PC-3 (cell line): ENCODE results near the gene PREB. TPM values are rescaled to one million over a fixed set of nuclear protein-coding genes. Genes with fewer than 3 reads are reported as not detected.
A peak's percentile ranks its signal among the peaks of the same experiment; 100 is the strongest.

Experiments used
- ATAC-seq: fragments of 200-7000 bp; cut with Tn5 transposase; 2 replicates; pipeline ENCODE4 v1.9.1; 2020; ENCODE audit warnings: mild to moderate bottlenecking, moderate library complexity
- BruUV-seq: library from RNA; stranded (reverse); fragments of 400-500 nt; replicated peaks from 2 replicates; lab custom pipeline; 2021; lab: Mats Ljungman, UMichigan
- CTCF ChIA-PET: fragments of 300-600 bp; sonication (Branson Sonifier 250); formaldehyde crosslinking; loops from one replicate; lab custom pipeline; 2022; ENCODE audit warnings: antibody characterized with exemption; lab: Charles Lee
- POLR2A ChIA-PET: fragments of 300-600 bp; sonication (Branson Sonifier 250); formaldehyde crosslinking; loops from one replicate; lab custom pipeline; 2022; ENCODE audit warnings: antibody characterized with exemption; ENCODE audit not compliant: unreplicated experiment; lab: Charles Lee
- DNase-seq: peaks from one replicate; pipeline ENCODE4 v3.0.0-alpha.2; 2015
- H2AFZ ChIP-seq: fragments of 300-600 bp; sonication (generic); 2 replicates; pipeline ENCODE4 v1.6.0; 2016; ENCODE audit warnings: antibody characterized with exemption, low read length
- H3F3A ChIP-seq: fragments of 300-600 bp; sonication (generic); one replicate; pipeline ENCODE4 v1.6.0; 2017; ENCODE audit warnings: antibody characterized with exemption, low read length, control low read depth, mild to moderate bottlenecking; ENCODE audit not compliant: unreplicated experiment
- H3K27ac ChIP-seq: fragments of 300-600 bp; sonication (generic); 2 replicates; pipeline ENCODE4 v1.5.1; 2016; ENCODE audit warnings: mild to moderate bottlenecking, low read length
- H3K27me3 ChIP-seq: fragments of 300-600 bp; sonication (generic); 2 replicates; pipeline ENCODE4 v1.6.1; 2016; ENCODE audit warnings: low read length, mixed read lengths
- H3K36me3 ChIP-seq: fragments of 300-600 bp; sonication (generic); 2 replicates; pipeline ENCODE4 v1.6.1; 2016; ENCODE audit warnings: low read depth, mixed run types, low read length, mixed read lengths
- H3K4me1 ChIP-seq: fragments of 300-600 bp; sonication (generic); 2 replicates; pipeline ENCODE4 v1.5.1; 2016; ENCODE audit warnings: low read length; ENCODE audit not compliant: insufficient read depth
- H3K4me2 ChIP-seq: fragments of 300-600 bp; sonication (generic); 2 replicates; pipeline ENCODE4 v1.6.0; 2016; ENCODE audit warnings: low read length
- H3K4me3 ChIP-seq: fragments of 300-600 bp; sonication (generic); 2 replicates; pipeline ENCODE4 v1.5.1; 2016; ENCODE audit warnings: mild to moderate bottlenecking, low read length, mixed read lengths
- H3K79me2 ChIP-seq: fragments of 300-600 bp; sonication (generic); 2 replicates; pipeline ENCODE4 v1.6.1; 2017; ENCODE audit warnings: low read length, mixed read lengths
- H3K9ac ChIP-seq: fragments of 300-600 bp; sonication (generic); 2 replicates; pipeline ENCODE4 v1.6.0; 2016; ENCODE audit warnings: mild to moderate bottlenecking, low read length
- H3K9me2 ChIP-seq: fragments of 300-600 bp; sonication (generic); replicated peaks from 2 replicates; pipeline ENCODE4 v1.6.1; 2016; ENCODE audit warnings: mixed run types, low read length, mixed read lengths
- H3K9me3 ChIP-seq: fragments of 300-600 bp; sonication (generic); 2 replicates; pipeline ENCODE4 v1.6.1; 2016; ENCODE audit warnings: low read length, mixed read lengths
- H4K20me1 ChIP-seq: fragments of 300-600 bp; sonication (generic); 2 replicates; pipeline ENCODE4 v1.6.1; 2016; ENCODE audit warnings: low read length, mixed read lengths
- EZH2 ChIP-seq: fragments of 300-600 bp; sonication (generic); IDR thresholded peaks from one replicate; pipeline ENCODE4 v1.6.1; 2017; ENCODE audit warnings: antibody characterized with exemption, mild to moderate bottlenecking, low read length; ENCODE audit not compliant: unreplicated experiment
- EZH2phosphoT487 ChIP-seq: fragments of 300-600 bp; sonication (generic); IDR thresholded peaks from 2 replicates; pipeline ENCODE4 v1.6.1; 2018; ENCODE audit warnings: mild to moderate bottlenecking, antibody characterized with exemption, low read length, borderline replicate concordance
- intact Hi-C: fragments of 100-400 bp; cut with micrococcal nuclease; formaldehyde crosslinking; loops from 2 replicates; pipeline ENCODE4 v1.9.0; 2023
- total RNA-seq: library from RNA; depleted of rRNA; stranded (reverse); fragments of >200 nt; gene quantifications from 2 replicates; pipeline ENCODE4 v1.2.3, GENCODE V29; 2014
- TF ChIP-seq, protein P1 (sequence below): fragments of 300-600 bp; sonication (generic); conservative IDR thresholded peaks from 2 replicates; pipeline ENCODE4 v1.5.1; 2017; ENCODE audit warnings: antibody characterized with exemption, low read depth, mild to moderate bottlenecking, low read length

Gene PREB
- total RNA-seq, 1 experiment from 2014 or later, result 85.6 TPM

DNA sequence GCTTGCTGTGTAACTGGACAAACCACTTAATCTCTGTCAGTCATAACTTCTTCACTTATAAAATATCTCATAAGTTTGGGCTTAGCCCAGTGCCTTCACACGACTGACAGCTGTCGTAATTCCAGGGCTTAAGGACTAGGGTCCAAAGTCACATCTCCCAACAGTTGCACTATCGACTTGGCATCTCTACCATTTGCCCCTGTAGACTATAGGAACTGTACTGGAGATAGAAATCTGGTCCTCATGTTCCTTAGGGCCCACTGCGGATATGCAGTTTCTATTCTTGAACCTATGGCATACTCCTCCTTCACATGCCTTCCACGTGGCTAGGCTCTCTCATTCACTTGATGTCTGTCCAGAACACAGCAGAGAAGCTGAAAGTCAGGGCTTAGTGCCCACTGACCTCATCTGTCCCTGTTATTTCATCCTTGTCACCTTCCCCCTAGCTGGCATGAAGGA lies 8.2 kb downstream of the PREB start:
- Histone ChIP-seq H2AFZ (no peak overlapping the region), H3K9me3 (no peaks in the 10 kb centered on the region), H4K20me1 (no peaks in the 10 kb centered on the region), H3K4me3 (no peak overlapping the region), H3F3A (no peaks in the 10 kb centered on the region), H3K9me2 (no peaks in the 10 kb centered on the region), H3K27ac (no peak overlapping the region), H3K4me1 (no peaks in the 10 kb centered on the region), H3K36me3 (peaks cover 5% of the 10 kb centered on the region), H3K4me2 (no peak overlapping the region), H3K9ac (no peak overlapping the region), H3K79me2 (no peaks in the 10 kb centered on the region), H3K27me3 (no peaks in the 10 kb centered on the region)
- ChIA-PET POLR2A (no interaction called here), CTCF (no interaction called here)
- no peak for ATAC-seq
- no peak for TF ChIP-seq EZH2
- TF ChIP-seq EZH2phosphoT487, result no peak
- TF ChIP-seq, protein P1, sequence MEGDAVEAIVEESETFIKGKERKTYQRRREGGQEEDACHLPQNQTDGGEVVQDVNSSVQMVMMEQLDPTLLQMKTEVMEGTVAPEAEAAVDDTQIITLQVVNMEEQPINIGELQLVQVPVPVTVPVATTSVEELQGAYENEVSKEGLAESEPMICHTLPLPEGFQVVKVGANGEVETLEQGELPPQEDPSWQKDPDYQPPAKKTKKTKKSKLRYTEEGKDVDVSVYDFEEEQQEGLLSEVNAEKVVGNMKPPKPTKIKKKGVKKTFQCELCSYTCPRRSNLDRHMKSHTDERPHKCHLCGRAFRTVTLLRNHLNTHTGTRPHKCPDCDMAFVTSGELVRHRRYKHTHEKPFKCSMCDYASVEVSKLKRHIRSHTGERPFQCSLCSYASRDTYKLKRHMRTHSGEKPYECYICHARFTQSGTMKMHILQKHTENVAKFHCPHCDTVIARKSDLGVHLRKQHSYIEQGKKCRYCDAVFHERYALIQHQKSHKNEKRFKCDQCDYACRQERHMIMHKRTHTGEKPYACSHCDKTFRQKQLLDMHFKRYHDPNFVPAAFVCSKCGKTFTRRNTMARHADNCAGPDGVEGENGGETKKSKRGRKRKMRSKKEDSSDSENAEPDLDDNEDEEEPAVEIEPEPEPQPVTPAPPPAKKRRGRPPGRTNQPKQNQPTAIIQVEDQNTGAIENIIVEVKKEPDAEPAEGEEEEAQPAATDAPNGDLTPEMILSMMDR, result no peak
- no TSS peak for BruUV-seq
- intact Hi-C loops, result no loop called here
- no peak for DNase-seq

DNA sequence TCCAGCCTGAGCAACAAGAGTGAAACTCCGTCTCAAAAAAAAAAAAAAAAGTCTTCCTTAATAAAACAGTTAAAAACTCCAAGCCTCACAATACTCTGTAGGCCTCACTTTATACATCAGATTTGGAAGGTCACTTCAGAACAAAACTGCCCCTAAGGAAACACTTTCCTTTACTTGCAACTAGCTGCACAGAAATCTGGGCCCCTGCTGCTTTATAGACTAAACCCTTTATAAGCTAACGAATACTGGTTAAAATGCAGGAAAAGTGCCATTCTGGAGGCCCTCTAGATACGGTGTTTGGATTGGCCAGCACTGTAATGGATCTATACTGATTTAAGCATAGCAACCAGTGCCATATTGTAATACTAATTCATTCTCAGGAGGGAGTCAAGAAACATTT lies 9.3 kb downstream of the PREB start:
- Histone ChIP-seq H3K27ac (no peak overlapping the region), H3K79me2 (no peaks in the 10 kb centered on the region), H3K27me3 (no peaks in the 10 kb centered on the region), H3K9me3 (no peaks in the 10 kb centered on the region), H4K20me1 (no peaks in the 10 kb centered on the region), H3F3A (no peaks in the 10 kb centered on the region), H3K4me3 (no peak overlapping the region), H3K4me2 (no peak overlapping the region), H3K9me2 (no peaks in the 10 kb centered on the region), H3K4me1 (no peaks in the 10 kb centered on the region), H2AFZ (no peak overlapping the region), H3K9ac (no peak overlapping the region), H3K36me3 (no peaks in the 10 kb centered on the region)
- ATAC-seq (no peak), DNase-seq (no peak)
- intact Hi-C loops, result no loop called here
- ChIA-PET CTCF (no interaction called here), POLR2A (no interaction called here)
- TF ChIP-seq EZH2 (no peak), EZH2phosphoT487 (no peak)
- TF ChIP-seq, protein P1, result no peak
- no TSS peak for BruUV-seq

DNA sequence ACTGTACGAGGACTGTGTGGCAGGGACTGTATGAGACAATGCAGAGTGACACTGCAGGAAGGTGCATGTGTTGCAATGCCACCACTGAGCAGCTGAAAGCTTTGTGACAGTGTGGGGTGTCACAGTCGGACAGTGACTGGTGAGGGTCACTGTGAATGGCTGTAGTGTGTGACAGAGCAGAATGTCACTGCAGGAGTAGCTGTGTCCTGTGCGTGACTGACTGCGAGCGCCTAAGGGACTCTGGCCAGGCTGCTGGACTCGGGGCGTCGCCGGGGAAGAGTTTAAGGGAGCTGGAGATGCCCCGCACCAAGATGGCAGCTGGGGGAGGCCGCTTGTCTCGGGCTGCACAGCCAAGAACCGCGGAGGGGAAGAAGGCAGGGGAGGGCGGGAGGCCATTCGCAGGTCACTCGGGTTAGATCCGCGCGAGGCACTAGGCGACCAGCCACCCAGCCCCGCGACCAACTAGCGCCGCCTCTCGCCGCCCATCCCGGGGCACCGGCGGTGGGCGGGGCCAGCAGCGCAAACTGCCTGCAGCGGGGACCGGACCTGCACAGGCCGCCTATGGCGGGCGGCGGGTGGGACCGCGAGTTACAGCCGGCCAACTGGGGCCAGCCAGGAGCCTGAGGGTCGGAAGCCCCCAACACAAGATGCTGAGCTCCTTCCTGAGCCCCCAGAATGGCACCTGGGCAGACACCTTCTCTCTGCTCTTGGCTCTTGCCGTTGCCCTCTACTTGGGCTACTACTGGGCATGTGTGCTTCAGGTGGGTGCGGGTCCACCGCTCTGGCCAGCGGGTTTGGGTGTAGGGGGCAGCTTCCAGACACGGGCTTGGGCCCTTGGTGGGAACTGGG lies 10.9 kb downstream of the PREB start, which contains the start of gene ABHD1:
Gene ABHD1 (plus strand): TSS at position 514 of the 849 bp plus-strand sequence. CDS start 134 bp downstream, at position 648.
- TF ChIP-seq EZH2, result no peak
- TF ChIP-seq, protein P1, result no peak
- no peak for TF ChIP-seq EZH2phosphoT487
- no peaks in the 10 kb centered on the region for H3K9me3 ChIP-seq
- no peaks in the 10 kb centered on the region for H3K4me1 ChIP-seq
- POLR2A ChIA-PET, result no interaction called here
- H3K9ac ChIP-seq, result no peak within 1 kb of the TSS
- peak within 1 kb of the TSS; percentile 63 for H3K4me3 ChIP-seq
- CTCF ChIA-PET, result no interaction called here
- H3K4me2 ChIP-seq, result peak within 1 kb of the TSS; percentile 77
- DNase-seq (no peak), ATAC-seq (peak; percentile 44)
- no peaks in the 10 kb centered on the region for H3K79me2 ChIP-seq
- no peak within 1 kb of the TSS for H3K27ac ChIP-seq
- no peaks in the 10 kb centered on the region for H3K9me2 ChIP-seq
- no peaks in the 10 kb centered on the region for H3K27me3 ChIP-seq
- no peaks in the 10 kb centered on the region for H3K36me3 ChIP-seq
- no peaks in the 10 kb centered on the region for H4K20me1 ChIP-seq
- H2AFZ ChIP-seq, result peak within 1 kb of the TSS; percentile 66
- BruUV-seq, result no TSS peak
- intact Hi-C loops, result no loop called here
- H3F3A ChIP-seq, result no peaks in the 10 kb centered on the region
